Panc1 (cell line): ENCODE measurements around the gene FYTTD1. TPM values are rescaled to one million over a fixed set of nuclear protein-coding genes. Genes with fewer than 3 reads are reported as not detected.

ENCODE experiments used
- ATAC-seq: fragments of 200-7000 bp; cut with Tn5 transposase; 2 replicates; pipeline ENCODE4 v1.9.1; 2020; ENCODE audit warnings: mild to moderate bottlenecking, moderate library complexity
- BruUV-seq: library from RNA; stranded (reverse); fragments of 400-500 nt; replicated peaks from 2 replicates; lab custom pipeline; 2021; lab: Mats Ljungman, UMichigan
- CTCF ChIA-PET: fragments of 300-600 bp; sonication (Branson Sonifier 250); formaldehyde crosslinking; loops from one replicate; lab custom pipeline; 2022; ENCODE audit warnings: antibody characterized with exemption; lab: Charles Lee
- POLR2A ChIA-PET: fragments of 300-600 bp; sonication (Branson Sonifier 250); formaldehyde crosslinking; loops from one replicate; lab custom pipeline; 2022; ENCODE audit warnings: antibody characterized with exemption; lab: Charles Lee
- DNase-seq: peaks from one replicate; pipeline ENCODE4 v3.0.0-alpha.2; 2010; ENCODE audit warnings: low read depth, low spot score
- H3K27ac ChIP-seq: 2 replicates; pipeline ENCODE4 v1.5.1; 2011; ENCODE audit warnings: mild to moderate bottlenecking, low read length, inconsistent platforms
- H3K27me3 ChIP-seq: fragments of 200-500 bp; sonication (Bioruptor generic); 2 replicates; pipeline ENCODE4 v1.6.0; 2014; ENCODE audit warnings: low read length, inconsistent platforms; ENCODE audit not compliant: control insufficient read depth, insufficient read depth
- H3K36me3 ChIP-seq: fragments of 200-500 bp; sonication (Bioruptor generic); 2 replicates; pipeline ENCODE4 v1.5.1; 2014; ENCODE audit warnings: inconsistent platforms, mild to moderate bottlenecking, low read length, moderate library complexity; ENCODE audit not compliant: control insufficient read depth, insufficient read depth
- H3K4me1 ChIP-seq: 2 replicates; pipeline ENCODE4 v1.5.1; 2011; ENCODE audit warnings: inconsistent platforms, mild to moderate bottlenecking, low read length, moderate library complexity; ENCODE audit not compliant: control insufficient read depth, insufficient read depth
- H3K4me3 ChIP-seq, 2 experiments: 2 replicates each; pipeline ENCODE4 v1.5.1; 2011 to 2012; ENCODE audit warnings: low read depth in 2 of 2, low read length in 2 of 2, mild to moderate bottlenecking in 2 of 2, inconsistent platforms in 1 of 2, moderate library complexity in 1 of 2
- H3K9me3 ChIP-seq: fragments of 200-500 bp; sonication (Bioruptor generic); 2 replicates; pipeline ENCODE4 v1.5.1; 2014; ENCODE audit warnings: low read depth, mild to moderate bottlenecking, inconsistent platforms, low read length, moderate library complexity; ENCODE audit not compliant: control insufficient read depth, insufficient read depth
- POLR2AphosphoS5 ChIP-seq: IDR thresholded peaks from 2 replicates; pipeline ENCODE4 v1.6.1; 2012; ENCODE audit warnings: mild to moderate bottlenecking, low read depth, low read length, moderate library complexity
- SIN3A ChIP-seq: IDR thresholded peaks from 2 replicates; pipeline ENCODE4 v1.6.1; 2012; ENCODE audit warnings: low read depth, mild to moderate bottlenecking, low read length, moderate library complexity, borderline replicate concordance; ENCODE audit not compliant: insufficient read depth
- TCF7L2 ChIP-seq: IDR thresholded peaks from 2 replicates; pipeline ENCODE4 v1.6.1; 2011; ENCODE audit warnings: mild to moderate bottlenecking, low read depth, low read length, inconsistent platforms
- in situ Hi-C: cut with HindIII; loops from 2 replicates; pipeline ENCODE4 v1.10.0; 2016; ENCODE audit warnings: low sequenced_read_pairs, low pct_unique_long_range_greater_than_20kb
- intact Hi-C: fragments of 100-400 bp; cut with micrococcal nuclease; formaldehyde crosslinking; loops from one replicate; pipeline ENCODE4 v1.10.0; 2022; ENCODE audit not compliant: unreplicated experiment
- total RNA-seq: library from RNA; stranded (reverse); gene quantifications from one replicate; pipeline ENCODE4 v1.2.1, GENCODE V29; 2021; ENCODE audit not compliant: unreplicated experiment
- TF ChIP-seq, protein P1 (sequence below): fragments of 450-650 bp; IDR thresholded peaks from 2 replicates; pipeline ENCODE4 v1.5.1; 2017; ENCODE audit warnings: mild to moderate bottlenecking
- TF ChIP-seq, protein P2 (sequence below), 2 experiments: IDR thresholded peaks; 2 replicates each; pipeline ENCODE4 v1.6.1; 2011 to 2012; ENCODE audit warnings: low read depth in 2 of 2, control low read depth in 1 of 2, low read length in 1 of 2, mild to moderate bottlenecking in 1 of 2, moderate library complexity in 1 of 2; ENCODE audit not compliant: insufficient read depth in 1 of 2

The FYTTD1 gene
- total RNA-seq, 1 experiment from 2014 or later = 77.8 TPM

DNA sequence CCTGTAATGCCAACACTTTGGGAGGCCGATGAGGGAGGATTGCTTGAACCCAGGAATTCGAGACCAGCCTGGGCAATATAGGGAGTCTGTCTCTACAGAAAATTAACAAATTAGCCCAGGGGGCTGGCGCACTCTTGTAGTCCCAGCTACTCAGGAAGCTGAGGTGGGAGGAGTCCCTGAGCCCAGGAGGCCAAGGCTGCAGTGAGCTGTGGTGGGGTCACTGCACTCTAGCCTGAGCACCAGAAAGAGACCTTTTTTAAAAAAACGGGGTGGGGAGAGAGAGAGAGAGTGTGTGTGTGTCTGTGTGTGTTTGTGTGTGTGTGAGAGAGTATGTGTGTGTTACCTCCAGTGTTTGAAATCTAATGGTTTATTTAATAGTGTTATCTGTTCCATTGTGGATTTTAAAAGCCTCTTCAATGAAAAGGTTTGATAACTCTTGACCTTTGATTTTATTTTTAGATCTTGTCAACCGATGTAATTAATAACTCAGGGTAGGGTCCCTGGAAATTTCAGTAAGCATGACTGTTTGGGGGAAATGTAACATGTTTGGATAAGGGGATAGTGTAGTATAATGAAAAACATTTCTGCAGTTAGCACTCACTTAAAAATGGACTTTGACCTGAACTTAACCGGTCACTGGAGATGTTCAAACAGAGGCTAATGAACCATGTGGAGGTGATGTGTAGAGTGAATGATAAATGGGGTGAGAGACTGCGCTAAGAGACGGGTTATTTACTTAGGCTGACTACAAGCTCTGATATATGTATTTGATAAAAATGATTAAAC lies 71.1 kb downstream of the FYTTD1 start:
- POLR2A ChIA-PET = no interaction called here

DNA sequence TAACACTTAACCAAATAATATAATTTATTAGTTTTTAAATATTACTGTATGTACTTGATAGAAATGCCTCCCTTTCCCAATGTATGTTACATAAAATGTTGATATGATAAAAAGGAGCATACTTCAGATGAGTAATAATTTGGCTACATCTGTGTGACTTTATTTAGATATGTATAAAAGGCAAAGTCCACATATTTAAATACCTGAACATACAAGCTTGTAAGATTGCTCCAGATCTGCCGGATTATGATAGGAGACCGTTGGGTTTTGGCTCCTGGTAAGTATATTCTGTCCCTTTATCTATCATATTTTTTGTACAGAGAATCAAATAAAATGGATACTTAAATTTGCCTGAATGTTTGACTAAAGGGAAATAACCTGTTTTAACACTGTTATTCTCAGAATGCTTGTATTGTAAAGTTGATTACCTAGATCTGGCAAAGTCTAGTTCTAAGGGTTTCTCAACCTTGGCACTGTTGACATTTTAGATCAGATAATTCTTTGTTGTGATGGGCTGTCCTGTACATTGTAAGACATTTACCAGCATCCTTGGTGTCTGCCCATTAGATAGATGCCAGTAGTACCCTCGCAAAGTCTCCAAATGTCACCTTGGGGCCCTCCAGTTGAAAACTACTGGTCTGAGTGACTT lies 79.8 kb downstream of the FYTTD1 start:
- Histone ChIP-seq H3K27ac (no peak overlapping the region), H3K4me1 (no peaks in the 10 kb centered on the region), H3K36me3 (peaks cover 48% of the 10 kb centered on the region), H3K9me3 (no peaks in the 10 kb centered on the region), H3K4me3 (no peak overlapping the region), H3K27me3 (no peaks in the 10 kb centered on the region)
- TF ChIP-seq POLR2AphosphoS5 (no peak), SIN3A (no peak), TCF7L2 (no peak)
- TF ChIP-seq, protein P1, sequence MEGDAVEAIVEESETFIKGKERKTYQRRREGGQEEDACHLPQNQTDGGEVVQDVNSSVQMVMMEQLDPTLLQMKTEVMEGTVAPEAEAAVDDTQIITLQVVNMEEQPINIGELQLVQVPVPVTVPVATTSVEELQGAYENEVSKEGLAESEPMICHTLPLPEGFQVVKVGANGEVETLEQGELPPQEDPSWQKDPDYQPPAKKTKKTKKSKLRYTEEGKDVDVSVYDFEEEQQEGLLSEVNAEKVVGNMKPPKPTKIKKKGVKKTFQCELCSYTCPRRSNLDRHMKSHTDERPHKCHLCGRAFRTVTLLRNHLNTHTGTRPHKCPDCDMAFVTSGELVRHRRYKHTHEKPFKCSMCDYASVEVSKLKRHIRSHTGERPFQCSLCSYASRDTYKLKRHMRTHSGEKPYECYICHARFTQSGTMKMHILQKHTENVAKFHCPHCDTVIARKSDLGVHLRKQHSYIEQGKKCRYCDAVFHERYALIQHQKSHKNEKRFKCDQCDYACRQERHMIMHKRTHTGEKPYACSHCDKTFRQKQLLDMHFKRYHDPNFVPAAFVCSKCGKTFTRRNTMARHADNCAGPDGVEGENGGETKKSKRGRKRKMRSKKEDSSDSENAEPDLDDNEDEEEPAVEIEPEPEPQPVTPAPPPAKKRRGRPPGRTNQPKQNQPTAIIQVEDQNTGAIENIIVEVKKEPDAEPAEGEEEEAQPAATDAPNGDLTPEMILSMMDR = no peak
- TF ChIP-seq, protein P2, sequence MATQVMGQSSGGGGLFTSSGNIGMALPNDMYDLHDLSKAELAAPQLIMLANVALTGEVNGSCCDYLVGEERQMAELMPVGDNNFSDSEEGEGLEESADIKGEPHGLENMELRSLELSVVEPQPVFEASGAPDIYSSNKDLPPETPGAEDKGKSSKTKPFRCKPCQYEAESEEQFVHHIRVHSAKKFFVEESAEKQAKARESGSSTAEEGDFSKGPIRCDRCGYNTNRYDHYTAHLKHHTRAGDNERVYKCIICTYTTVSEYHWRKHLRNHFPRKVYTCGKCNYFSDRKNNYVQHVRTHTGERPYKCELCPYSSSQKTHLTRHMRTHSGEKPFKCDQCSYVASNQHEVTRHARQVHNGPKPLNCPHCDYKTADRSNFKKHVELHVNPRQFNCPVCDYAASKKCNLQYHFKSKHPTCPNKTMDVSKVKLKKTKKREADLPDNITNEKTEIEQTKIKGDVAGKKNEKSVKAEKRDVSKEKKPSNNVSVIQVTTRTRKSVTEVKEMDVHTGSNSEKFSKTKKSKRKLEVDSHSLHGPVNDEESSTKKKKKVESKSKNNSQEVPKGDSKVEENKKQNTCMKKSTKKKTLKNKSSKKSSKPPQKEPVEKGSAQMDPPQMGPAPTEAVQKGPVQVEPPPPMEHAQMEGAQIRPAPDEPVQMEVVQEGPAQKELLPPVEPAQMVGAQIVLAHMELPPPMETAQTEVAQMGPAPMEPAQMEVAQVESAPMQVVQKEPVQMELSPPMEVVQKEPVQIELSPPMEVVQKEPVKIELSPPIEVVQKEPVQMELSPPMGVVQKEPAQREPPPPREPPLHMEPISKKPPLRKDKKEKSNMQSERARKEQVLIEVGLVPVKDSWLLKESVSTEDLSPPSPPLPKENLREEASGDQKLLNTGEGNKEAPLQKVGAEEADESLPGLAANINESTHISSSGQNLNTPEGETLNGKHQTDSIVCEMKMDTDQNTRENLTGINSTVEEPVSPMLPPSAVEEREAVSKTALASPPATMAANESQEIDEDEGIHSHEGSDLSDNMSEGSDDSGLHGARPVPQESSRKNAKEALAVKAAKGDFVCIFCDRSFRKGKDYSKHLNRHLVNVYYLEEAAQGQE (IDR thresholded peaks at IDR 0.05; ENCODE audit: insufficient read depth in 1 of 2, low read depth in 2 of 2, low read length in 1 of 2) = no peak
- POLR2A ChIA-PET = interaction anchor here (0.6 kb wide), 1 partner anchor 118 kb away, joined by 3 read pairs; no protein-coding TSS in a partner anchor
- no TSS peak for BruUV-seq
- CTCF ChIA-PET = no interaction called here
- no peak for DNase-seq
- no peak for ATAC-seq
- in situ Hi-C loops (no loop called here), intact Hi-C loops (no loop called here)

More for the DNA sequence above, 71.1 kb downstream of the FYTTD1 start:
- DNase-seq (no peak), ATAC-seq (no peak)
- BruUV-seq = TSS peak; percentile 17
- intact Hi-C loops = no loop called here
- no peaks in the 10 kb centered on the region for H3K27me3 ChIP-seq
- CTCF ChIA-PET = no interaction called here
- H3K27ac ChIP-seq = no peak overlapping the region
- H3K36me3 ChIP-seq = no peaks in the 10 kb centered on the region; the same call in 1 of the 2 replicates
- in situ Hi-C loops = no loop called here
- no peaks in the 10 kb centered on the region for H3K9me3 ChIP-seq
- H3K4me3 ChIP-seq = no peak overlapping the region
- H3K4me1 ChIP-seq = no peaks in the 10 kb centered on the region; the same call in 1 of the 2 replicates
- TF ChIP-seq POLR2AphosphoS5 = no peak
